Liver (tissue), 9 donors: ENCODE measurements around the gene USP33. TPM values are rescaled to one million over a fixed set of nuclear protein-coding genes. Genes with fewer than 3 reads are reported as not detected.

Experiments
- DNase-seq: peaks from one replicate; pipeline ENCODE4 v3.0.0-alpha.2; 2017; ENCODE audit warnings: low spot score
- H3K27ac ChIP-seq, 2 donors: one replicate each; pipeline ENCODE4 v1.7.0; 2013; ENCODE audit warnings: inconsistent platforms in 2 of 2, low read length in 2 of 2, control low read depth in 1 of 2, low read depth in 1 of 2, mild to moderate bottlenecking in 1 of 2
- H3K27me3 ChIP-seq, 4 donors: one replicate each; pipeline versions ENCODE4 v1.6.1 to v1.7.0; 2013; ENCODE audit warnings: low read length in 3 of 4, inconsistent platforms in 1 of 4, mild to moderate bottlenecking in 1 of 4, moderate library complexity in 1 of 4; ENCODE audit not compliant: control insufficient read depth in 4 of 4, insufficient read depth in 4 of 4
- H3K36me3 ChIP-seq, 4 donors: one replicate each; pipeline versions ENCODE4 v1.6.1 to v1.7.0; 2013; ENCODE audit warnings: low read length in 3 of 4, mild to moderate bottlenecking in 3 of 4, low read depth in 1 of 4, moderate library complexity in 1 of 4; ENCODE audit not compliant: control insufficient read depth in 4 of 4, insufficient read depth in 3 of 4
- H3K4me1 ChIP-seq, 4 donors: one replicate each; pipeline versions ENCODE4 v1.6.1 to v1.7.0; 2013; ENCODE audit warnings: low read length in 3 of 4, mild to moderate bottlenecking in 3 of 4, moderate library complexity in 1 of 4; ENCODE audit not compliant: control insufficient read depth in 4 of 4, insufficient read depth in 4 of 4
- H3K4me3 ChIP-seq, 3 donors: one replicate each; pipeline versions ENCODE4 v1.6.1 to v1.7.0; 2013; ENCODE audit warnings: low read length in 3 of 3, control low read depth in 1 of 3, low read depth in 1 of 3, mild to moderate bottlenecking in 1 of 3
- H3K9ac ChIP-seq, 2 donors: one replicate each; pipeline ENCODE4 v1.7.0; 2013; ENCODE audit warnings: low read length in 2 of 2, mild to moderate bottlenecking in 2 of 2, moderate library complexity in 2 of 2, control low read depth in 1 of 2, low read depth in 1 of 2
- H3K9me3 ChIP-seq, 4 donors: one replicate each; pipeline versions ENCODE4 v1.6.1 to v1.7.0; 2013; ENCODE audit warnings: low read length in 3 of 4; ENCODE audit not compliant: control insufficient read depth in 4 of 4
- EGR1 ChIP-seq, 2 donors: IDR thresholded peaks; 2 replicates each; pipeline ENCODE4 v1.6.1; 2016 to 2018; ENCODE audit warnings: antibody characterized with exemption in 2 of 2, low read depth in 2 of 2
- FOXA1 ChIP-seq: IDR thresholded peaks from 2 replicates; pipeline ENCODE4 v1.6.1; 2016; ENCODE audit warnings: antibody characterized with exemption
- FOXA2 ChIP-seq: IDR thresholded peaks from 2 replicates; pipeline ENCODE4 v1.6.1; 2016; ENCODE audit warnings: antibody characterized with exemption
- GABPA ChIP-seq, 2 donors: IDR thresholded peaks in 1 of 2; conservative IDR thresholded peaks in 1 of 2; 2 replicates each; pipeline ENCODE4 v1.6.1; 2016; ENCODE audit warnings: antibody characterized with exemption in 2 of 2, mild to moderate bottlenecking in 1 of 2, moderate library complexity in 1 of 2
- HNF4A ChIP-seq, 2 donors: conservative IDR thresholded peaks; 2 replicates each; pipeline ENCODE4 v1.6.1; 2016; ENCODE audit warnings: antibody characterized with exemption in 2 of 2, mild to moderate bottlenecking in 2 of 2
- HNF4G ChIP-seq: IDR thresholded peaks from 2 replicates; pipeline ENCODE4 v1.6.1; 2016; ENCODE audit warnings: antibody characterized with exemption
- JUND ChIP-seq, 2 donors: IDR thresholded peaks; 2 replicates each; pipeline ENCODE4 v1.6.1; 2016; ENCODE audit warnings: antibody characterized with exemption in 2 of 2
- NR2F2 ChIP-seq: IDR thresholded peaks from 2 replicates; pipeline ENCODE4 v1.6.1; 2016; ENCODE audit warnings: antibody characterized with exemption
- RAD21 ChIP-seq, 2 donors: IDR thresholded peaks; 2 replicates each; pipeline ENCODE4 v1.6.1; 2016; ENCODE audit warnings: antibody characterized with exemption in 2 of 2, mild to moderate bottlenecking in 2 of 2
- RXRA ChIP-seq, 2 donors: IDR thresholded peaks; 2 replicates each; pipeline ENCODE4 v1.6.1; 2017 to 2018; ENCODE audit warnings: antibody characterized with exemption in 2 of 2, mild to moderate bottlenecking in 1 of 2
- SP1 ChIP-seq: IDR thresholded peaks from 2 replicates; pipeline ENCODE4 v1.6.1; 2018; ENCODE audit warnings: antibody characterized with exemption, mild to moderate bottlenecking
- TAF1 ChIP-seq: conservative IDR thresholded peaks from 2 replicates; pipeline ENCODE4 v1.6.1; 2016; ENCODE audit warnings: antibody characterized with exemption, mild to moderate bottlenecking
- YY1 ChIP-seq: IDR thresholded peaks from 2 replicates; pipeline ENCODE4 v1.6.1; 2016; ENCODE audit warnings: antibody characterized with exemption, mild to moderate bottlenecking
- WGBS: extraction: QIAGEN DNeasy Blood & Tissue Kit; methylation state at CpG from one replicate; pipeline ENCODE4 v1.1.7; 2013; 5-methylcytosine and 5-hydroxymethylcytosine counted together
- polyA plus RNA-seq, 2 donors: library from polyadenylated mRNA; stranded (reverse) in 1 of 2; unstranded in 1 of 2; fragments of 200-250 nt in 1 of 2; fragments of >200 nt in 1 of 2; fragmentation: Nextera tagmentation in 1 of 2; extraction: Ambion mirVana in 1 of 2; gene quantifications; one replicate each; pipeline versions ENCODE4 v1.2.1 to v1.2.3, GENCODE V29; 2013 to 2015
- total RNA-seq, 2 donors: library from RNA; depleted of rRNA; stranded (reverse); fragments of >200 nt; gene quantifications; one replicate each; pipeline ENCODE4 v1.2.3, GENCODE V29; 2014
- TF ChIP-seq, protein P1 (sequence below): IDR thresholded peaks from 2 replicates; pipeline ENCODE4 v1.6.1; 2016; ENCODE audit warnings: antibody characterized with exemption
- TF ChIP-seq, protein P2 (sequence below): IDR thresholded peaks from 2 replicates; pipeline ENCODE4 v1.6.1; 2016; ENCODE audit warnings: antibody characterized with exemption, mild to moderate bottlenecking
- TF ChIP-seq, protein P3 (sequence below): IDR thresholded peaks from 2 replicates; pipeline ENCODE4 v1.6.1; 2016; ENCODE audit warnings: antibody characterized with exemption
- TF ChIP-seq, protein P4 (sequence below): fragments of 150-350 bp; IDR thresholded peaks from 2 replicates; pipeline ENCODE4 v1.5.1; 2017; ENCODE audit warnings: improper control_type of control experiment, low read depth, low read length; ENCODE audit not compliant: missing input control
- TF ChIP-seq, protein P5 (sequence below): IDR thresholded peaks from 2 replicates; pipeline ENCODE4 v1.6.1; 2016; ENCODE audit warnings: antibody characterized with exemption
- donor health status: healthy.
- donor health status: healthy.
- donor health status: healthy.
- donor health status: healthy.
- donor health status: healthy.

USP33 gene
- total and polyA plus RNA-seq, 4 donors = 9.2 to 50.5 (median 28.3) TPM

DNA sequence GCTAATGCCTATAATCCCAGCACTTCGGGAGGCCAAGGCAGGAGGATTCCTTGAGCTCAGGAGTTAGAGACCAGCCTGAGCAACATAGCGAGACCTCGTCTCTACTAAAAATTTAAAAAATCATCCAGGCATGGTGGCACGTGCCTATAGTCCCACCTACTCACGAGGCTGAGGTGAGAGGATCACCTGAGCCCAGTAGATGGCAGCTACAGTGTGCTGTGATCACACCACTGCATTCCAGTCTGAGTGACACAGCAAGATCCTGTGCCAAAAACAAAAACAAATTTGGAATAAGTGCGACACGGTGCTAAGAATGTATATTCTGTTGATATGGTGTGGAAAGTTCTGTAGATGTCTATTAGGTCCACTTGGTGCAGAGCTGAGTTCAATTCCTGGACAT is 15.1 kb downstream of the USP33 start:
- H3K27ac ChIP-seq = no peak overlapping the region
- TF ChIP-seq RXRA (IDR thresholded peaks at IDR 0.05) (no peak), TAF1 (no peak), FOXA1 (no peak), RAD21 (IDR thresholded peaks at IDR 0.05) (no peak), NR2F2 (no peak), GABPA (IDR thresholded peaks at IDR 0.05 in 1 of 2, conservative IDR thresholded peaks at IDR 0.05 in 1 of 2) (no peak), JUND (IDR thresholded peaks at IDR 0.05) (no peak), HNF4A (conservative IDR thresholded peaks at IDR 0.05) (no peak), FOXA2 (no peak), EGR1 (IDR thresholded peaks at IDR 0.05; ENCODE audit: low read depth in 2 of 2) (no peak), YY1 (no peak), SP1 (no peak), HNF4G (no peak)
- TF ChIP-seq, protein P1, sequence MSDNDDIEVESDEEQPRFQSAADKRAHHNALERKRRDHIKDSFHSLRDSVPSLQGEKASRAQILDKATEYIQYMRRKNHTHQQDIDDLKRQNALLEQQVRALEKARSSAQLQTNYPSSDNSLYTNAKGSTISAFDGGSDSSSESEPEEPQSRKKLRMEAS = no peak
- TF ChIP-seq, protein P2, sequence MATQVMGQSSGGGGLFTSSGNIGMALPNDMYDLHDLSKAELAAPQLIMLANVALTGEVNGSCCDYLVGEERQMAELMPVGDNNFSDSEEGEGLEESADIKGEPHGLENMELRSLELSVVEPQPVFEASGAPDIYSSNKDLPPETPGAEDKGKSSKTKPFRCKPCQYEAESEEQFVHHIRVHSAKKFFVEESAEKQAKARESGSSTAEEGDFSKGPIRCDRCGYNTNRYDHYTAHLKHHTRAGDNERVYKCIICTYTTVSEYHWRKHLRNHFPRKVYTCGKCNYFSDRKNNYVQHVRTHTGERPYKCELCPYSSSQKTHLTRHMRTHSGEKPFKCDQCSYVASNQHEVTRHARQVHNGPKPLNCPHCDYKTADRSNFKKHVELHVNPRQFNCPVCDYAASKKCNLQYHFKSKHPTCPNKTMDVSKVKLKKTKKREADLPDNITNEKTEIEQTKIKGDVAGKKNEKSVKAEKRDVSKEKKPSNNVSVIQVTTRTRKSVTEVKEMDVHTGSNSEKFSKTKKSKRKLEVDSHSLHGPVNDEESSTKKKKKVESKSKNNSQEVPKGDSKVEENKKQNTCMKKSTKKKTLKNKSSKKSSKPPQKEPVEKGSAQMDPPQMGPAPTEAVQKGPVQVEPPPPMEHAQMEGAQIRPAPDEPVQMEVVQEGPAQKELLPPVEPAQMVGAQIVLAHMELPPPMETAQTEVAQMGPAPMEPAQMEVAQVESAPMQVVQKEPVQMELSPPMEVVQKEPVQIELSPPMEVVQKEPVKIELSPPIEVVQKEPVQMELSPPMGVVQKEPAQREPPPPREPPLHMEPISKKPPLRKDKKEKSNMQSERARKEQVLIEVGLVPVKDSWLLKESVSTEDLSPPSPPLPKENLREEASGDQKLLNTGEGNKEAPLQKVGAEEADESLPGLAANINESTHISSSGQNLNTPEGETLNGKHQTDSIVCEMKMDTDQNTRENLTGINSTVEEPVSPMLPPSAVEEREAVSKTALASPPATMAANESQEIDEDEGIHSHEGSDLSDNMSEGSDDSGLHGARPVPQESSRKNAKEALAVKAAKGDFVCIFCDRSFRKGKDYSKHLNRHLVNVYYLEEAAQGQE = no peak
- TF ChIP-seq, protein P3, sequence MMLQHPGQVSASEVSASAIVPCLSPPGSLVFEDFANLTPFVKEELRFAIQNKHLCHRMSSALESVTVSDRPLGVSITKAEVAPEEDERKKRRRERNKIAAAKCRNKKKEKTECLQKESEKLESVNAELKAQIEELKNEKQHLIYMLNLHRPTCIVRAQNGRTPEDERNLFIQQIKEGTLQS = no peak
- TF ChIP-seq, protein P4, sequence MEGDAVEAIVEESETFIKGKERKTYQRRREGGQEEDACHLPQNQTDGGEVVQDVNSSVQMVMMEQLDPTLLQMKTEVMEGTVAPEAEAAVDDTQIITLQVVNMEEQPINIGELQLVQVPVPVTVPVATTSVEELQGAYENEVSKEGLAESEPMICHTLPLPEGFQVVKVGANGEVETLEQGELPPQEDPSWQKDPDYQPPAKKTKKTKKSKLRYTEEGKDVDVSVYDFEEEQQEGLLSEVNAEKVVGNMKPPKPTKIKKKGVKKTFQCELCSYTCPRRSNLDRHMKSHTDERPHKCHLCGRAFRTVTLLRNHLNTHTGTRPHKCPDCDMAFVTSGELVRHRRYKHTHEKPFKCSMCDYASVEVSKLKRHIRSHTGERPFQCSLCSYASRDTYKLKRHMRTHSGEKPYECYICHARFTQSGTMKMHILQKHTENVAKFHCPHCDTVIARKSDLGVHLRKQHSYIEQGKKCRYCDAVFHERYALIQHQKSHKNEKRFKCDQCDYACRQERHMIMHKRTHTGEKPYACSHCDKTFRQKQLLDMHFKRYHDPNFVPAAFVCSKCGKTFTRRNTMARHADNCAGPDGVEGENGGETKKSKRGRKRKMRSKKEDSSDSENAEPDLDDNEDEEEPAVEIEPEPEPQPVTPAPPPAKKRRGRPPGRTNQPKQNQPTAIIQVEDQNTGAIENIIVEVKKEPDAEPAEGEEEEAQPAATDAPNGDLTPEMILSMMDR = no peak
- TF ChIP-seq, protein P5, sequence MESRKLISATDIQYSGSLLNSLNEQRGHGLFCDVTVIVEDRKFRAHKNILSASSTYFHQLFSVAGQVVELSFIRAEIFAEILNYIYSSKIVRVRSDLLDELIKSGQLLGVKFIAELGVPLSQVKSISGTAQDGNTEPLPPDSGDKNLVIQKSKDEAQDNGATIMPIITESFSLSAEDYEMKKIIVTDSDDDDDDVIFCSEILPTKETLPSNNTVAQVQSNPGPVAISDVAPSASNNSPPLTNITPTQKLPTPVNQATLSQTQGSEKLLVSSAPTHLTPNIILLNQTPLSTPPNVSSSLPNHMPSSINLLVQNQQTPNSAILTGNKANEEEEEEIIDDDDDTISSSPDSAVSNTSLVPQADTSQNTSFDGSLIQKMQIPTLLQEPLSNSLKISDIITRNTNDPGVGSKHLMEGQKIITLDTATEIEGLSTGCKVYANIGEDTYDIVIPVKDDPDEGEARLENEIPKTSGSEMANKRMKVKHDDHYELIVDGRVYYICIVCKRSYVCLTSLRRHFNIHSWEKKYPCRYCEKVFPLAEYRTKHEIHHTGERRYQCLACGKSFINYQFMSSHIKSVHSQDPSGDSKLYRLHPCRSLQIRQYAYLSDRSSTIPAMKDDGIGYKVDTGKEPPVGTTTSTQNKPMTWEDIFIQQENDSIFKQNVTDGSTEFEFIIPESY = no peak
- H3K4me3 ChIP-seq = no peak overlapping the region
- H3K4me1 ChIP-seq = peaks cover 0 to 4% (median 2%) of the 10 kb centered on the region in 4 donors
- H3K27me3 ChIP-seq = no peaks in the 10 kb centered on the region
- peaks cover 0 to 7% (median 2%) of the 10 kb centered on the region in 4 donors for H3K36me3 ChIP-seq
- 91% methylated on average over 7 of the region's 7 CpGs for WGBS
- no peak for DNase-seq
- H3K9me3 ChIP-seq = no peaks in the 10 kb centered on the region
- H3K9ac ChIP-seq = no peak overlapping the region
